Breast epithelium (tissue), 4 donors: ENCODE results near the gene PLXNA4. TPM values are rescaled to one million over a fixed set of nuclear protein-coding genes. Genes with fewer than 3 reads are reported as not detected.

Experiments
- DNase-seq, 2 donors: peaks; one replicate each; pipeline ENCODE4 v3.0.0-alpha.2; 2019; ENCODE audit warnings: low spot score in 2 of 2
- H3K27ac ChIP-seq, 2 donors: fragments of 200-600 bp; sonication (generic) in 1 of 2; one replicate each; pipeline ENCODE4 v1.5.1; 2016 to 2019; ENCODE audit warnings: mild to moderate bottlenecking in 1 of 2
- H3K27me3 ChIP-seq, 2 donors: fragments of 200-600 bp; sonication (generic) in 1 of 2; one replicate each; pipeline versions ENCODE4 v1.5.1 to v1.6.0; 2017 to 2019; ENCODE audit warnings: control low read depth in 1 of 2, mild to moderate bottlenecking in 1 of 2
- H3K36me3 ChIP-seq: fragments of 200-600 bp; one replicate; pipeline ENCODE4 v1.5.1; 2019
- H3K4me1 ChIP-seq, 2 donors: fragments of 200-600 bp; sonication (generic); one replicate each; pipeline ENCODE4 v1.5.1; 2016 to 2019; ENCODE audit warnings: control low read depth in 1 of 2
- H3K4me3 ChIP-seq, 3 donors: fragments of 200-600 bp; sonication (generic); 1 replicate in 2 of 3; 2 replicates in 1 of 3; pipeline ENCODE4 v1.5.1; 2016 to 2019; ENCODE audit warnings: mild to moderate bottlenecking in 3 of 3, moderate library complexity in 2 of 3
- H3K9me3 ChIP-seq, 2 donors: fragments of 200-600 bp; sonication (generic) in 1 of 2; one replicate each; pipeline ENCODE4 v1.5.1; 2016 to 2019; ENCODE audit warnings: control low read depth in 1 of 2
- CTCF ChIP-seq, 3 donors: fragments of 450-650 bp; IDR thresholded peaks; one replicate each; pipeline ENCODE4 v1.5.1; 2016 to 2017; ENCODE audit warnings: antibody characterized with exemption in 3 of 3, mild to moderate bottlenecking in 3 of 3, moderate library complexity in 3 of 3
- POLR2A ChIP-seq: fragments of 450-650 bp; IDR thresholded peaks from one replicate; pipeline ENCODE4 v1.6.1; 2016; ENCODE audit warnings: antibody characterized with exemption, mild to moderate bottlenecking, moderate library complexity
- POLR2AphosphoS5 ChIP-seq, 3 donors: sonication (generic); formaldehyde crosslinking; IDR thresholded peaks; one replicate each; pipeline ENCODE4 v1.6.1; 2017; ENCODE audit warnings: antibody characterized with exemption in 3 of 3
- intact Hi-C: fragments of 100-400 bp; cut with DNase I; formaldehyde crosslinking; loops from one replicate; pipeline ENCODE4 v1.15.1; 2023; ENCODE audit warnings: low total_unique reads
- total RNA-seq, 3 donors: library from RNA; depleted of rRNA; stranded (reverse); fragments of >200 nt; gene quantifications; one replicate each; pipeline ENCODE4 v1.1.0, GENCODE V29; 2016

The PLXNA4 gene
- total RNA-seq, 3 donors from 2014 or later = 7.2 to 32.5 (median 26.2) TPM

- intact Hi-C loops = no loop called here
- Histone ChIP-seq H3K27me3 (no peaks in the 10 kb centered on the region), H3K27ac (no peak overlapping the region), H3K4me1 (no peaks in the 10 kb centered on the region), H3K4me3 (no peak overlapping the region), H3K9me3 (no peaks in the 10 kb centered on the region), H3K36me3 (no peaks in the 10 kb centered on the region)
- DNase-seq = no peak
- TF ChIP-seq CTCF (IDR thresholded peaks at IDR 0.05) (no peak), POLR2A (no peak), POLR2AphosphoS5 (IDR thresholded peaks at IDR 0.05) (no peak)
Measured at GRCh38 chr7:132112657-132113056, 463.6 kb downstream of the PLXNA4 start.

- H3K27me3 ChIP-seq = no peaks in the 10 kb centered on the region
- no peaks in the 10 kb centered on the region for H3K9me3 ChIP-seq
- H3K36me3 ChIP-seq = no peaks in the 10 kb centered on the region
- no peak overlapping the region for H3K27ac ChIP-seq
- no peak overlapping the region for H3K4me3 ChIP-seq
- H3K4me1 ChIP-seq = no peaks in the 10 kb centered on the region
- no peak for TF ChIP-seq POLR2AphosphoS5 (IDR thresholded peaks at IDR 0.05)
- no peak for TF ChIP-seq POLR2A
- TF ChIP-seq CTCF (IDR thresholded peaks at IDR 0.05) = no peak
- no peak for DNase-seq
- intact Hi-C loops = no loop called here
Measured at GRCh38 chr7:132112106-132112505, 464.2 kb downstream of the PLXNA4 start.

- no peak for DNase-seq
- no peak for TF ChIP-seq POLR2AphosphoS5 (IDR thresholded peaks at IDR 0.05)
- no peak for TF ChIP-seq POLR2A
- TF ChIP-seq CTCF (IDR thresholded peaks at IDR 0.05) = no peak
- Histone ChIP-seq H3K36me3 (no peaks in the 10 kb centered on the region), H3K9me3 (no peaks in the 10 kb centered on the region), H3K27ac (no peak overlapping the region), H3K4me1 (no peaks in the 10 kb centered on the region), H3K4me3 (no peak overlapping the region), H3K27me3 (no peaks in the 10 kb centered on the region)
- intact Hi-C loops = no loop called here
Measured at GRCh38 chr7:132110692-132111091, 465.6 kb downstream of the PLXNA4 start.

GRCh38 chr7:132109769-132110168, 466.5 kb downstream of the PLXNA4 start:
- H3K4me1 ChIP-seq = no peaks in the 10 kb centered on the region
- H3K9me3 ChIP-seq = no peaks in the 10 kb centered on the region
- H3K4me3 ChIP-seq = no peak overlapping the region
- no peaks in the 10 kb centered on the region for H3K27me3 ChIP-seq
- no peak overlapping the region for H3K27ac ChIP-seq
- no peaks in the 10 kb centered on the region for H3K36me3 ChIP-seq
- TF ChIP-seq POLR2A (no peak), POLR2AphosphoS5 (IDR thresholded peaks at IDR 0.05) (no peak), CTCF (IDR thresholded peaks at IDR 0.05) (no peak)
- no peak for DNase-seq
- intact Hi-C loops = no loop called here

GRCh38 chr7:132108563-132108962, 467.7 kb downstream of the PLXNA4 start:
- TF ChIP-seq POLR2AphosphoS5 (IDR thresholded peaks at IDR 0.05) = no peak
- no peak for TF ChIP-seq CTCF (IDR thresholded peaks at IDR 0.05)
- no peak for TF ChIP-seq POLR2A
- DNase-seq = no peak
- no peaks in the 10 kb centered on the region for H3K27me3 ChIP-seq
- H3K36me3 ChIP-seq = no peaks in the 10 kb centered on the region
- no peaks in the 10 kb centered on the region for H3K4me1 ChIP-seq
- intact Hi-C loops = no loop called here
- no peak overlapping the region for H3K27ac ChIP-seq
- no peaks in the 10 kb centered on the region for H3K9me3 ChIP-seq
- no peak overlapping the region for H3K4me3 ChIP-seq
